Endothelial cell of umbilical vein (primary cell): ENCODE data around the gene RNF144B.

Experiments used
- CTCF ChIP-seq, 2 donors: IDR thresholded peaks; 1 replicate in 1 of 2; 2 replicates in 1 of 2; pipeline ENCODE4 v1.5.1; 2011; ENCODE audit warnings: low read length in 2 of 2, mild to moderate bottlenecking in 2 of 2, moderate library complexity in 2 of 2, control low read depth in 1 of 2, inconsistent platforms in 1 of 2, low read depth in 1 of 2; ENCODE audit not compliant: insufficient read depth in 1 of 2; ENCODE audit errors: extremely low read depth in 1 of 2
- GATA2 ChIP-seq: IDR thresholded peaks from 2 replicates; pipeline ENCODE4 v1.7.0; 2011; ENCODE audit warnings: low read depth, mild to moderate bottlenecking, moderate library complexity, mixed read lengths, low read length; ENCODE audit not compliant: insufficient read length, insufficient read depth
- MYC ChIP-seq: IDR thresholded peaks from one replicate; pipeline ENCODE4 v1.6.1; 2011; ENCODE audit warnings: mild to moderate bottlenecking, low read depth, low read length

- TF ChIP-seq MYC (no peak), CTCF (IDR thresholded peaks at IDR 0.05; ENCODE audit: extremely low read depth in 1 of 2, insufficient read depth in 1 of 2, low read depth in 1 of 2, low read length in 2 of 2) (no peak), GATA2 (no peak)
Observed at GRCh38 chr6:18352001-18352400, 35.1 kb upstream of the RNF144B start.
